ENCODE measurements around the gene OR4D10. TPM values are rescaled to one million over a fixed set of nuclear protein-coding genes. Genes with fewer than 3 reads are reported as not detected.

The OR4D10 gene
- total RNA-seq, 1 donor from 2014 or later = not detected

DNA sequence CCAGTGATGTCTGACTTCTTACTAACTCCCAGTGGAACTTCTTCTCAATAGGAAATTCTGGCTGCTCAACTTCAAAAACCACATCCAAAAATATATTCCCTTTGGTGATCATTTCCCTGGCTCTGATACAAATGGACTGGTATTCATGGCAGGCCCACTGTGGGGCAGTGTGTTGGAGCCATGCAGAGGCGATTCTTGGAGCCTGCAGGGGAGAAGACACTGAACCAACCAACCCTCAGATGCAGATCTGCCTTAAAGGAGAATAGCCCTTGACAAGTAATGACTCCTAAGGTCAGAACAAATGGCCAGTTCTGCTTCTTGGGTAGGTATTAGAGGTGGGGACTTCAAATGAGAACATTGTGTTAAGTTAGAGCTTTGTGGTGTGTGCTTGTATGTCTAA is 50.4 kb downstream of the OR4D10 start:
- DNase-seq (ENCODE audit: low spot score) = no peak

DNA sequence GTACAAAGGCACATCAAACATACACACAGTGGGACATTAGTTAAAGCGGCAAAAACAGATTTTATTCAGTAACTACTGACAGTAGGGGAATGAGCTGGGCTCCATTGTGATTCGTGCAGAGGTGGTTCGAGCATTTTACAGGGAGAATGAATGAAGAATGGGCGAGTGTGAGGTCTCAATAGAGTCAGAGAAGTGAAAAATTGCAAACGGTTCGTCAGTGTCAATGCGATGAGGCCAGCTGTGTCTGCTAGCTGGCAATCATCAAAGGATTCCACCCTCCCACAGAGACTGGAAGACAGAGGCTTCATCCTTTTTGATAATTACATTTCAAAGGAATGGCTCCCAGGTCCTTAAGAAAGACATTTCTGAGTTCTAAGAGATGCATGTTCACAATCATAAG is 55.6 kb downstream of the OR4D10 start:
- no peak for DNase-seq (ENCODE audit: low spot score)

Other genes with a start within 250 kb of the OR4D10 start
- gene OR5AN1, start 114.4 kb upstream of the OR4D10 start, total RNA-seq = not detected
- not detected for gene OR5A2, start 46.9 kb upstream of the OR4D10 start, total RNA-seq
- not detected for gene OR5A1, start 36.8 kb upstream of the OR4D10 start, total RNA-seq
- gene OR4D6, start 16.4 kb upstream of the OR4D10 start, total RNA-seq = not detected
- gene OR4D11, start 30.3 kb downstream of the OR4D10 start, total RNA-seq = not detected
- not detected for gene OR4D9, start 38.2 kb downstream of the OR4D10 start, total RNA-seq
- gene OSBP, start 142.5 kb downstream of the OR4D10 start, total RNA-seq = 39.8 TPM
- 32.5 TPM for gene PATL1, start 195.7 kb downstream of the OR4D10 start, total RNA-seq
- gene OR10V1, start 240.5 kb downstream of the OR4D10 start, total RNA-seq = not detected